Stimulated activated CD4-positive, alpha-beta T cell treated with anti-CD3 and anti-CD28 coated beads, Interleukin-4, amount 100 ng/mL, for 48 hours (primary cell): ENCODE results near the gene STAU1.
"Not testable (repeated sequence)": the region's sequence is repeated elsewhere in the genome, so short reads cannot be mapped to it uniquely, and the experiment has no call there.

Experiments used
- DNase-seq, 2 donors: peaks; one replicate each; pipeline ENCODE4 v3.0.0-alpha.2; 2020; ENCODE audit warnings: low read depth in 2 of 2

The STAU1 gene, protein sequence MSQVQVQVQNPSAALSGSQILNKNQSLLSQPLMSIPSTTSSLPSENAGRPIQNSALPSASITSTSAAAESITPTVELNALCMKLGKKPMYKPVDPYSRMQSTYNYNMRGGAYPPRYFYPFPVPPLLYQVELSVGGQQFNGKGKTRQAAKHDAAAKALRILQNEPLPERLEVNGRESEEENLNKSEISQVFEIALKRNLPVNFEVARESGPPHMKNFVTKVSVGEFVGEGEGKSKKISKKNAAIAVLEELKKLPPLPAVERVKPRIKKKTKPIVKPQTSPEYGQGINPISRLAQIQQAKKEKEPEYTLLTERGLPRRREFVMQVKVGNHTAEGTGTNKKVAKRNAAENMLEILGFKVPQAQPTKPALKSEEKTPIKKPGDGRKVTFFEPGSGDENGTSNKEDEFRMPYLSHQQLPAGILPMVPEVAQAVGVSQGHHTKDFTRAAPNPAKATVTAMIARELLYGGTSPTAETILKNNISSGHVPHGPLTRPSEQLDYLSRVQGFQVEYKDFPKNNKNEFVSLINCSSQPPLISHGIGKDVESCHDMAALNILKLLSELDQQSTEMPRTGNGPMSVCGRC

DNA sequence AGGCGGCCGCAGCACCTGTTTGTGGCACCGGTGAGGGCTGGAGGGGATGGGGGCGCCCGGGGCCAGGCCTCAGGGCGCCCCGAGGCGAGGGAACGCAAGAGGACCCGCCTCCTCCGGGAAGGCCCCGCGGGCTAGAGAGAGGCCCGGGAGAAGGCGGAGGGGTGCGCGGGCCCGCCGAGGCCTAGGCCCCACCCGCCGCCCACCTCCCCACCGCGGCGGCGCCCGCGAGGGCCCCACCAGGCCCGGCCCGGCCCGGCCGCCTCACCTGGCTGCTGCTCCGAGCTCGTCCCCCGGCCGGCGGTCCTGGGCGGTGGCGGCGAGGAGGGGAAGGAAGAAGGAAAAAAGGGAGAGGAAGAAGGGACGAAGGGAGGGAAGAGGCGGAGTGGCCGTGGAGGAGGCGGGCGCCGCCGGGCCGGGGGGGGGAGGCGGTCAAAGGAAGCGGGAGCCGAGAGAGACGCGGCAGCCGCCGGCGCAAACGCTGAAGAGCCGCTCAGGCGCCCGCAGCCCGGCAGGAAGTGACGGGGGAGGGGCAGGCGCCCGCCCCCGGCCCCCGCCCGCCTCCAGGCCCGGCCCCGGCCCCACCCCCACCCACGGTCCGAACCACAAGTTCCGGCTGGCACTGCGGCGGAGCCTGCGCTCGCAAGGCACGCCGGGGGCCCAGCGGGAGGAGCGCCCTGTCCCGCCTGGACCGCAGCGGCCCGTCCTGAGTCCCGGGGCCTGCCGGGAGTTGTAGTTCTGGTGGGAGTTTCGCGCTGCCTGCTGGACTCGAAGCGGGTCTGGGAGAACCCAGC lies at the start of gene STAU1:
Gene STAU1, minus strand, starts transcription at position 484 of the 791 bp plus-strand sequence. CDS start 22,133 bp downstream, outside the sequence.
- peak; percentile 89 to 92 for DNase-seq

DNA sequence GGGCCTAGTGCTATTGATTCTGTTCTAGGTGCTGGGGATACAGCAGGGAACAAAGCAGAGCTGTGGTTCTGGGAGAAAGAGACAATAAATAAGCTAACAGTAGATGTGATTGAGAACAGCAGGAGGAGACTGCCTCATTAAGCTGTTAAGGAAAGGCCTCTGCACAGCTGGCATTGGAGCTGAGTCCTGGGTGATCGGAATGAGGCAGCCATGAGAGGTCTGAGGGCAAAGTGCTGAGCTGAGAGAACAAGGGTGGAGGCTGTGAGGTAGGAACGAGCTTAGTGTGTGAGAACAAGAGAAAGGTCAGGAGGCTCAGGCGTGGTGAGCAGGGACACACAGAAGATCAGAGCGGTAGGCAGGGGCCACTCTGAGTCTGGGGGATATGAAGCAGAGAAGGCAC lies 49.4 kb upstream of the STAU1 start:
- DNase-seq = no peak

DNA sequence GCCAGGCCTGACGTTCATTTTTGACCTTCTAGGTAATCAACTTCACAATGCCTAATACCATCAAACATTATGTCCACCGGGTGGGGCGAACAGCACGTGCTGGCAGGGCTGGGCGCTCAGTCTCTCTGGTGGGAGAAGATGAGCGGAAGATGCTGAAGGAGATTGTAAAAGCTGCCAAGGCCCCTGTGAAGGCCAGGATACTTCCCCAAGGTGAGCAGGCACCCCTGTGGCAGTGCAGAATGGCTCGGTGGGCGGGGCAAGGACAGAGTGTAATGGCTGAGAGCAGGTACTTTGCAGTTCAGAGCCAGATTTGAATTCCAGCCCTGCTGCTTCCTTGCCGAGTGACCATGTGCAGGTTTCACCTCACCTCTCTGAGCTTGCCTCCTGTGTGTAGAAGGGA lies 48.2 kb upstream of the STAU1 start:
- no peak for DNase-seq

DNA sequence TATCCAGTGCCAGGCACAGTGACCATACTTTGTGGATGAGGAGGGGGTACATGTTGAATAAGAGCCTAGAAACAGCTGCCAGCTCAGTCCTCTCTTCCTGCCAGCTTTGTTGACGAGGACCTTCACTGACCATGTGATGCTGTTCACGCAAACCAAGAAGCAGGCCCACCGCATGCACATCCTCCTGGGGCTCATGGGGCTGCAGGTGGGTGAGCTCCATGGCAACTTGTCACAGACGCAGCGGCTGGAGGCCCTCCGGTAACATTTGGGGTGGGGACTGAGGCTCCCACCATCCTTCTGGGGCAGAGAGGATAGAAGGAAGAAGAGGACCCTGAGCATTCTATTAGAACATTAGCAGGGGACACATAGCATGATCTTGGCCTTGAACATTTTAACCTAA lies 46.7 kb upstream of the STAU1 start:
- no peak for DNase-seq

DNA sequence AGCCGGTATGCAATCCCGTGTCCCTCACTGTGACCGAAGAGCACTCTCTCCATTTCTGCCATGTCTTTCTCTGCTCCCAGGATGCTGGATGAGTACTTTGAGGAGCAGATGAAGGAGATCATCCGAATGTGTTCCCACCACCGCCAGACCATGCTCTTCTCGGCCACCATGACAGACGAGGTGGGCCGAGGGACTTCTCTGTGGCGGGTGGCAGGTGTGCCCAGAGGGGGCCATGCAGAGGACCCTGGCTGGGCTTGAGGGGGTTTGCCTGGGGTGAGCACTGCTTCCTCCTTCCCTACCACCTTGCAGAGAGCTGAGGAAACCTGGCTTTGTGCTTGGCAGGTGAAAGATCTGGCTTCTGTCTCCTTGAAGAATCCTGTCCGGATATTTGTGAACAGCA lies 45.1 kb upstream of the STAU1 start:
- DNase-seq = no peak

DNA sequence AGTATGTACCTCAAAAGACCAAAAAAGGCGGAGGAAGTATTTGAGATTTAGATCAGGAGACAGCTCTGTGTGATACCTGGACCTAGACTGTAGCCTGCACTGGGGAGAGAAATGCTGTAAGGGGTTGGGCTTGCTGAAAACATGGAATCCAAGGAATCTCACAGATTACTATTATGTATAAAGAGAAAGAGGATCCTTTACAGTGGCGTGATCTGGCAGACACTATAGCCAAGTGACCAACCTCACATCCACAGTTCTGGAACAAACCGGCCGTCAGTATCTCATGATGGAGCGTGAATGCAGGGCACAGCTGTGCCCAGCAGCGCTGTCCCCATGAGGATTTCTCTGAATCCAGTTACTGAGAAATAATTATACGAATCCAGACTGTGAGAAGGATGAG lies 43.3 kb upstream of the STAU1 start:
- no peak for DNase-seq

DNA sequence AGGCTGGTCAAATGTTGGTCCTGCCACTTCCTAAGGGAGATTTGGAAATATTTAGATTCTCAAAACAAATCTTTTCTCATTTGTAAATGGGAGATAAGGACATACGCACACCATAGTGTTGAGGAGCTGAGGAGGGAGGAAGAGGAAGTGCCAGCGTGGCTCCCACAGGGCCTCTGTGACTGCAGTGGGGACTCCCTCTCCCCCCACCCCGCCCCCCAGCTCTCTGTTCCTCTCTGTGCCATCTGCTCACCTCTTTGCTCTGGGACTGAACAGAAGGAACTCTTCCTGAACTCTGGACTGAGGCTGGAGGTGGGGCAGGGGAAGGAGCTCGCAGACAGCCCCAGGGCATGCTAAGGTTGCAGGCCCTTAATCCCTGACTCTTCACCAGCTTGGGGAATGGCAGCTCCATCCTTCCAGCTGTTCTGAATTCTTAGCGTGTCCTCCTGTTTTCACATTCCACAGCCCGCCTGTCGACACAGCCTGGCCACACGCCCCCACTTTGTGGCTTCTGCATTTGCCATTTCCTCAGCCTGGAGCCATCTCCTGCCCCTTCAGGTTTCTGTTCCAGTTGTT lies 42.5 kb upstream of the STAU1 start:
- DNase-seq = no peak

DNA sequence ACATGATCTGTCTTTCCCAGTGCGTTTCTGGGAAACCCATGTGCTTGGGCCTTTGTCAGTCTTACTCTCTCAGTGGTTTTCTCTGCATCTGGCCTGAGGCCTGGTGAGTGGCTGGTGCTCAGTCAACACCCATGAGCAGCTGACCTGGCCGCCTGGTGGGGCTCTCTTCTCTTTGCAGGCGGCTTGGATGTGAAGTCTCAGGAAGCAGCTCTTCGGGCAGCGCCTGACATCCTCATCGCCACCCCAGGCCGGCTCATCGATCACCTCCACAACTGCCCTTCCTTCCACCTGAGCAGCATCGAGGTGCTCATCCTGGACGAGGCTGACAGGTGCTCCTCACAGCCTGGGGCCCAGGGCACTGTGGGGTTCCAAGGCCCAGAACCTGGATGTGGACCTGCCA lies 41.9 kb upstream of the STAU1 start:
- DNase-seq = no peak

DNA sequence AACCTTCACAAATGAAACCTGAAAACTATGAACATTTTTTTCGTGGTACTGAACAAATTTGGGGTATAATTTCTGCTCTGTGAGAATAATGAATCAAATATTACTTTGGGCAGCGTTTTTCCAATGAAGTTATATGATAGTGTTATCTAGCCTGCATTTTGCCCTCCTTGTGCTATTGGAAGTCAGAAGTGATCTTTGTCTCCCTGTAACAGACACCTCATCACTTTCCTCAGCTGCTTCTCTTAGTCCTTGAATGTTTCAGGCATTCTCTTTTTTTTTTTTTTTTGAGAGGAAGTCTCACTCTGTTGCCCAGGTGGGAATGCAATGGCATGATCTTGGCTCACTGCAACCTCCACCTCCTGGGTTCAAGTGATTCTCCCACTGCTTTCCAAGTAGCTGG lies 41.2 kb upstream of the STAU1 start:
- no peak for DNase-seq

DNA sequence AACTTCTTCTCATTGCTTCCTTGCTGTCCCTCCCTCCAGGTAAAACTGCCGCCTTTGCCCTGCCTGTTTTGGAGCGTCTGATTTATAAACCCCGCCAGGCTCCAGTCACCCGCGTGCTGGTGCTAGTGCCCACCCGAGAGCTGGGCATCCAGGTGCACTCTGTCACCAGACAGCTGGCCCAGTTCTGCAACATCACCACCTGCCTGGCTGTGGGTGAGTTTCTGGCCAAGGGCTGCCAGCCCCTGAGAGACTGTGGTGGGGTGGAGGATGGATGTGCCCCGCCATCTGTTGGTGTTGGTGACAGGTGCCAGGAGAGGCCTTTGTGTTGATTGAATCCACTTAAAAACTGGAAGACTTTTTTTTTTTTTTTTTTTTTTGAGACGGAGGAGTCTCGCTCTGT lies 40.5 kb upstream of the STAU1 start:
- no peak for DNase-seq

DNA sequence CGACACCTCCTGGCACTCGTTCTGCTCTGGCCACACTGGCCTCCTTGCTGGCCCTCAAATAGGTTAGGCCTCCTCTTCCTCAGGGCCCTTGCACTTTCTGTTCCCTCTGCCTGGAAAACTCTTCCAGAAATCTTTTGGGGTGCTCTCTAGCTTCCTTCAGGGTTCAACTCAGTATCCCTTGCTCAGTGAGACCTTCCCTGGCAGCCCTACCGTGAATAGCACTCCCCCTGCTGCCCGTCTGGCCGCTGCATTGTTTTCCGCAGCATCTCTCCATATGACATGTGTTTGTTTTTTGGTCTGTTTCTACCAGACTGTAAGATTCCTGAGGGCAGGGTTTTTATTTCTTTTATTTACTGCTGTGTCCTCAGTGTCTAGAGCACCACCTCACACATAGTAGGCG lies 37.8 kb upstream of the STAU1 start:
- no peak for DNase-seq

DNA sequence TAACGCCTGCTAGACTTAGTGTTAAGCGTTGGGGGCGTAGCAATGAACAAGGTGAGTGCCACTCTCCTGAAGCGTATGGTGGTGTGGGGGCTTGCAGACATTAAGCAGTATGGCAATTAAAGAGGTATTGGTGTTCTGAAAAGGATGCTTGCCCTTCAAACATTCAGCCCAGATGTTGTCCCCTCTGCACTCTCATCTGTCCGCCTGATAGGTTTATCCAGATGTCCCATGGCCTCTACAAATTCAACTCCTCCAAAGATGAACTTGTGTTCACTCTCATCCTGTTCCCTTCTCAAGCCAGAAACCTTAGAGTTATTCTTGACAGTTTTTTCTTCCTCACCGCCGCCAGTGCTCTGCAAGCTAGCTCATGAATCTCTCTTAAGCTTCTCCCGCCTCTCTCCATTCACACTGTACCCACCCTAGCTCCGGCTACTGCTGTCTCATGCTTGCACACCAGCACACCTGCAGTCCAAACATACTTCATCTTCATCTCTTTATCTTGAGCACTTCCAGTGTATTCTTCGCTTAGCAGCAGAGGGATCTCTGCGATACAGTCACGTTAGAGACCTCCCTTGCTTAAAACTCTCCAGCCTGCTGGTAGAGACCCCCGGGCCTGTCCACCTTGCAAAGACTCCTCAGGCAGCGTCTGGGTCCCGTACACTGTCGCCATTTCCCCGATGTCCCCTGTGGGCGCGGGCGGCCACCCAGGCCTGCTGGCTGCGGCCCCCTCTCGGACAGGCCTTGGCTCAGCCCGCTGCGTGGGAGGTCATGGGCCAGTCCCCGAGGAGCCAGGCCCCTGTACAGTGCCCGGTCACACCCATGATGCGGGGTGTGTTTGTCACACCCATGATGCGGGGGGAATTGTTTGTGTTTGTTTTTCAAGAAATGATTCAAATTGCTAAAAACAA lies 32.0 kb upstream of the STAU1 start:
- no peak for DNase-seq

DNA sequence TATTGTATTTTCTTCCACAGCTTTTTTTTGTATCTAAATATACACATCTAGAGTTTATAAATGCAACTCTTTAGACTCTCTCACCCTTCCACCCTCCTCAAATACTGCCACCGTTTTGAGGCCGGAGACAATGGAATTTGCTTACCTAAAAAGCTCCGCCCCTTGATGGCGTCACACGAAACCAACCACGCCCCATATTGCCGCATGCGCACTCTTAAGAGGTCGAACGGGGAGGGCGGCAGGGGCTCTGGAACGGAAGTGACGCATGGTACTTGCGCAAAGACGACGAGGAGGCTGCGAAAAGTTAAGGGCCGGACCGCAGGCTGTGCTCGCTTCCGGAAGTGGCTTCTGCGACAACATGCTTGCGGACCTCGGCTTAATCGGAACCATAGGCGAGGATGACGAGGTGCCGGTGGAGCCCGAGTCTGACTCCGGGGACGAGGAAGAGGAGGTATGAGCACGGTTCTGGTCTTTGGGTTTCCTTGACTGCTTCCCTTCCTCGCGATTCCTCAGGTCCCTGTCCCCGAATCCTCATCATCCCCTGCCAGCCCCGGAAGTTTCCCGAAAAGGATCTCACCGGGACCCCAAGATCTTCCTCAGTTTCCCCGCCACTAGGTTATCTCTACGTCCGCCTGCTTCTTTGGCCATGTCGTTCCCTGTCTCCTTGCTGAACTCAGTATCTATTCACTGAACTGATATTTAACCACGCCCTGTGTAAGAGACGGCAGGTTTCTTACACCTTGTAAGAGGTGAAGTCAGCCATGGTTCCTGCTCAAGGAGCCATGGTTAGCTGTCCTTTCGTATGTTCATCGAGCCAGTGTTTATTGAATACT lies 31.2 kb upstream of the STAU1 start, which contains the start of gene DDX27:
Gene DDX27, plus strand, starts transcription at position 326 of the 833 bp plus-strand sequence. Its CDS starts 33 bp downstream, at position 359.
- DNase-seq = peak; percentile 93

DNA sequence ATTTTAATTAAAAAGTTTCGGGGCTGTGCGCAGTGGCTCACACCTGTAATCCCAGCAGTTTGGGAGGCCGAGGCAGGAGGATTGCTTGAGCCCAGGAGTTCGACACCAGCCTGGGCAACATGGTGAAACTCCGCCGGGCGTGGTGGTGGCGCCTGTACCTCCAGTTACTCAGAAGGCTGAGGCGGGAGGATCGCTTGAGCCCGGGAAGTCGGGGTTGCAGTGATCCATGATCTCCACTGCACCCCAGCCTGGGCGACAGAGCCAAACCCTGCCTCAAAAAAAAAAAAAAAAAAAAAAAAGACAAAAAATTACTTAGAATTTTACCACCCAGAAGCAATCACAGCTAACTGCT lies 30.6 kb upstream of the STAU1 start:
- DNase-seq = not testable (repeated sequence)

DNA sequence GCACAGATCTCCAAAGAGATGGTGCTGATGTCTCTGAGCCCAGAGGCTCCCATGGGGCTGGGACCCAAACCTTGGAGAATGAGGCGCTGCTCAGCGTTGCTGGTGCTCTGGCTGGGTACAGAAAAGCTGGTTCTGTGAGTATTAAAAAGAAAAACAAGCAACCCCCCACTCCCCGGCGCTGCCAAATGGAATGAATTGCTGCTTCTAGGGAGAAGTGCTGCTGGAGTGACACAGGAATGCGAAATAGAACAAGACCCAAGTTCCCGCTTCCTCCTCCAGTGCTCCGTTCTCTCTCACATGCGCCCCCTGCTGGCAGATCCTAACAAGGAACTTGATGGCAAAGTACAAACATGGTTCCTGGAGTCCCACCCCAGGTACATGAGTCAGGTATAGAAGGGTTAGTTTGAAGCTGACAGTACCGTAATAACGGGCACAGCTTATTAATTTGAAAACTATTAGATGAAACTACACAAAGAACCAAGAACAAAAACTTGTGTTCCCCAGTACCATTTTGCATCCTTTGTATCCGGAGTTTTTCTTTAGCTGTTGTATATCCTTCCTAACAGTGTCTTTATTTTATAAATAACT lies 29.0 kb upstream of the STAU1 start:
- DNase-seq = peak; percentile 96 to 99

DNA sequence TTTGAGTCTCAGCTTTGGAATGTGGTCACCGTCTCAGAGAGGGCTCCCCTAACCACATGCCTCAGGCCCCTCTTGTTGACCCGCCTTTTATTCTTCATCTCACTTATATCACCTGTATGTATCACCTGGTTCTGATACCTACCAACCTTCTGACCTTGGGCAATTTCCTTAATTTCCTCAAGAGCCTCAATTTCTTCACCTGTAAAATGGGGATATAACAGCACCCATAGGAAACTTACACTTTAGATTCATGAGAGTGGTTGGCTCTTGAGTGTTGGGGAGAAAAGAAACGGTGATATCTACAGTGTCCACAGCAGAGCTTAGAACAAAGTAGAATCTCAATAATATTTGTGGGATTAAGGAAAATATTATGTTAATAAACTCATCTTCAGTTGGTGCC lies 27.1 kb upstream of the STAU1 start:
- no peak for DNase-seq

DNA sequence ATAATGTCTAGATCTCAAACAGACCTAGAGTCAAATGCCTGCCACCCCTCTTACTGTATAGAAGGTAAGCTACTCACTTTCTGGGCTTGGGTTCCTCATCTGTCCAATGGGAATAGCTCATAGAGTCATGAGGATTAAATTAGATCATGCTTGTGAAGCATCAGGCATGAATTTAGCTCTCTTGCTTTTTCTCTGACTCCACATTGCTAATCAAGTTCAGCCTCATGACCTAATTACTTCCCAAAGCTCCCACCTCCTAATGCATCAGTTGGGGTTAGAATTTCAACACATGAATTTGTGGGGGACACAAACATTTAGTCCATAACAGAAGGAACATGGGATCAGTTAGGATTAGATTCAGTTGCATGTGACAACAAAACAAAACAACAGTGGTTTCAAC lies 26.4 kb upstream of the STAU1 start:
- no peak for DNase-seq

DNA sequence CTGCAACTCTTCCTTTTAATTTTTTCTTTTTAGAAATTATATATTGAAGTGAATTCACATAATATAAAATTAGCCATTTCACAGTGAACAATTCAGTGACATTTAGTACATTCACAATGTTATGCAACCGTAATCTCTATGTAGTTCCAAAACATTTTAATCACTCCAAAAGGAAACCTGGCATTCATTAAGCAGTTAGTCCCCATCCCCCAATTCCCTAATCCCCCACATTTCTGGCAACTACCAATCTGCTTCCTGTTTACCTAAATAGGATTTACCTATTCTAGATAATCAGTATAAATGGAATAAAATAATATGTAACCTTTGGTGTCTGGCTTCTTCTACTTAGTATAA lies 22.6 kb upstream of the STAU1 start:
- no peak for DNase-seq

DNA sequence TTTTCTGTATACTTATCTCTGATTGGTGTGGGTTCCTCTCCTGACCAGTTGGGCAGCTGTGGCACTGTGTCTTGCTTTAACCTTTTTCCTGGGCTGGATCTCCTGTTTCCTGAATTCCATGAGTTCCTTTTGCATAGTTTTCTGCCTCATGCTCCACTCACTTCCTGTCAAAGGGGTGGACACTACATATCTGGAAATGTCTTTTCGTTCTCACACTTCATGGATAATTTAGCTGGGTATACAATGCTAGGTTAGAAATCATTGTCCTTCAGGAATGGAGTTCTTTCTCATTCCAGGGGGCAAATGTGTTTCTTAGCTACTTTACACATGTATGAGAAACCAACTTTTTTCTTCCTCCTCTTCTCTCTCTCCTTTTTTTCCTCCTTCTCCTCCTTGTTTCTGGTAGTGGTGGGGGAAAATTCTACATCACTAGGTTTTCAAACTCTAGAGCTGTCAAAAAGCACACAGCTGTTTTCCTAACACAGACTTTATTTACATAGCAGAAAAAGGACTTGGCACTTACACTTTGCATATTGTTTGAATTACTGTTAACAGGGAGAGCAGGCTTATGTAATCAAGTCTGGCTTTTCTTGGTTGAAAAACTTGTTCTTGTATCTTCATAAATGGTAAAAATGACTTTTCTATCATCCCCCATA lies 22.1 kb upstream of the STAU1 start:
- no peak for DNase-seq

DNA sequence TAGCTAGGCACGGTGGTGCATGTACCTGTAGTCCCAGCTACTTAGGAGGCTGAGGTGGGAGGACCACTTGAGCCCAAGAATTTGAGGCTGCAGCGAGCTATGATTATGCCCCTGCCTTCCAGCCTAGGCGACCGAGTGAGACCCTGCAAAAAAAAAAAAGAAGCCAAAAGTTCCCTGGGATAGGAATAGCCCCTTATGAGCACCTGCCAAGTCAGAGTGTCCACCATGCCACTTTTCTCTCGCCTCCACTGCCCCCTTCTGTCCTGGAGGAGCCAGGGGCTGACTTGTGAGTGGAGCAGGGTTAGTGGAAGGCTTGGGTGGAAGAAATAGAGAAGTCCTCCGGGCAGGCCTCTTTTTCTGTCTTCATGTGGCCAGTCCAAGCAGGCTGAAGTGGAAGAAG lies 18.9 kb upstream of the STAU1 start:
- no peak for DNase-seq
